ENCODE results near the gene QSOX1.

Gene QSOX1

DNA sequence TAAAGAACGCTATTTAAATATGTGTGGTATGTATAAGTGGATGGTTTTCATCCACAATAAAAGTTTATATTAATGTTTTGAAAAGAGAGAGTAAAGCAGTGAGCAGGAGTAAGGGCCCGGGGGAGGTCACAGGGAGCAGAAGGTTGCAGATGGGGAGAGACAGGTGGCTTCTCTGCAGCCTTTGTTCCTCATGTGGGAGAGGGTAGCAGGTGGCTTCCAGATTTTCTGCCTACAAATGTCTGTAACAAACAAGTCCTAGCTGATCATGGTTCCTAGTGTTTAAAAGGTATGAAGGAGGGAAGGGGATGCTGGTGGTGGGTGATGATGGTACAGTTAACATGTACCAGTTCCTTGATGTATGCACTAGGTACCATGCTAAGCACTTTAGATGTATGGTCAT is 18.8 kb downstream of the QSOX1 start:
- no peak for DNase-seq

DNA sequence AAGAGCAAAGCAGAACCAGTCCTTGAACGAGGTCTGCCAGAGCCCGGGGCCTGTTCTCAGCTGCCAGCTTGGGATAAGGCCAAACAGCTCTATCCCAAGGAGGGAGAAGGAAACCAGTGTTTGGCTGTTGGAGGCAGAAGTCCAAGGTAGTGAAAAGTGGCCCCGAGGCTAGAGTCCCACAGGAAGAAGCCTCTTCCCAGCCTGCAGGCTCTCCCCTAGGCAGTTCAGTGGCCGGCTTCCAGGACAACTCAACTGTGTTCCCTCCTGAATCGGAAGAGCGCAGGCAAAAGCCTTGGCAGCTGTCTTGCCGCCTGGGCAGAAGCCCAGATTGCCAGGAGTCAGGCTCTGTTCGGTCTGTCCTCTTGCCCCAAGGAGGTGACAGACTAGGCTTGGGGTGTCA is 19.3 kb downstream of the QSOX1 start:
- no peak for DNase-seq

- no peak for DNase-seq
Observed at GRCh38 chr1:180175291-180175690, 20.6 kb downstream of the QSOX1 start.

DNA sequence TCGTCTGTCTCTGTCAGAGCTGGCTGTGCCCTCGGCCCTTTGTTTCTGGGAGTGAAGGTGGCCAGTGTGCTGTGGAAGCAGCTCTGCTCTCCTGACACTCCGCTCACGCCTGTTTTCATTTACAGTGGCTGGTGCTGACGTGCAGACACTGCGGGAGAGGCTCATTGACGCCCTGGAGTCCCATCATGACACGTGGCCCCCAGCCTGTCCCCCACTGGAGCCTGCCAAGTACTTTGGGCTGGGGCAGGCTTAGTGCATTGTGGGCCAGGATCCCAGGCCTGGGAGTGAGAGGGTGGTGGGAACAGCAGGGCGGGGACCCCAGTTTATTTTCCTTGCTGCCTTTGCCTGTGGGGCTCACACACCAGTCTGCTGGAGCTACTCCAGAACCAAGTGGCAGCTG is 21.1 kb downstream of the QSOX1 start:
- DNase-seq, result no peak

GRCh38 chr1:180176965-180177364 is 22.3 kb downstream of the QSOX1 start:
- no peak for DNase-seq

- no peak for DNase-seq
Observed at GRCh38 chr1:180177931-180178330, 23.3 kb downstream of the QSOX1 start.

DNA sequence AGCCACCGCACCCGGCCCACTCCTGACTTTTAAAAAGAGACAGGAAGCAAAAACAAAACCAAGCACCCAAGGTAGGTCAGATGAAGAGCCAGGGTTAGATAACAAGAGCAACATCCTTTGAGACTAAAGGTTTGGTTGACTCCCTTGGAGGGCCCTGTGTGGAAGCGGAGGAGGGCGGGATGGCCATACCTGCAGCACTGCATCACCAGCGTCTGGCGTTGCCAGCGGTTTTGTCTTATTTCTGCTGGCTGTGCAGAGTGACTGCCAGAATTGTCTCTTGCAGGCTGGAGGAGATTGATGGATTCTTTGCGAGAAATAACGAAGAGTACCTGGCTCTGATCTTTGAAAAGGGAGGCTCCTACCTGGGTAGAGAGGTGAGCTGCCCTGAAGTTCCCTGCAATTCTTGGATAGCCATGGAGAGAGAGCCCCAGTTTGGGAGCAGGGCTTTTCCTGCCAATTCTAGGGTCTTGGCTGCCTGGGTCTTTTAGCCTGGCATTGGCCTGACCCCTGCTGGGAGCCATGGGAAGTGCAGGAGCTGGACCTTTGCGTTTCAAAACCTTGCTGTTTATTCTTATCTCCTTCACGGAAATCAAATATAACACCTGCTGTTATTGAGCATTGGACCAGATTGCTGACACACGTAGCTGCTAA is 24.0 kb downstream of the QSOX1 start:
- DNase-seq, result peak; percentile 30 to 64

GRCh38 chr1:180179162-180179957 is 24.7 kb downstream of the QSOX1 start:
- DNase-seq, result no peak

DNA sequence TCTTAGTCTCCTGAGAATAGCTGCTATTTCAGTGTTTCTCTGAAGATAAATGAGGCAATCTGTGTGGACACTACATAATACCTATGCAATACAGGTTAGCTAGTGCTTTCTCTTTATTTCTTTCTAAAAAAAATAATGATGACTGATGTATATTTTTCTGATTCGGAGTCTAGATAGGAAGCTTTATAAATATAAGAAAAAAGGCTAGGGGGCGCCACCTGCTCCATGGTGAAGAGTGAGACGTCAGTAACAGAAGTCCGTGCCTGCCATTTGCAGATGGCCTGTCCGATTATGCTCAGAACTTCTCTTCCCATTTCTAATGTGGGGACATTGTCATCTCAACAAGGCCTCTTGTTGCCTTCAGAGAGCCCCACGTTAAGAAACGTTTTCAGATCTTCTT is 26.4 kb downstream of the QSOX1 start:
- no peak for DNase-seq

GRCh38 chr1:180181996-180182642 is 27.4 kb downstream of the QSOX1 start:
- no peak for DNase-seq

DNA sequence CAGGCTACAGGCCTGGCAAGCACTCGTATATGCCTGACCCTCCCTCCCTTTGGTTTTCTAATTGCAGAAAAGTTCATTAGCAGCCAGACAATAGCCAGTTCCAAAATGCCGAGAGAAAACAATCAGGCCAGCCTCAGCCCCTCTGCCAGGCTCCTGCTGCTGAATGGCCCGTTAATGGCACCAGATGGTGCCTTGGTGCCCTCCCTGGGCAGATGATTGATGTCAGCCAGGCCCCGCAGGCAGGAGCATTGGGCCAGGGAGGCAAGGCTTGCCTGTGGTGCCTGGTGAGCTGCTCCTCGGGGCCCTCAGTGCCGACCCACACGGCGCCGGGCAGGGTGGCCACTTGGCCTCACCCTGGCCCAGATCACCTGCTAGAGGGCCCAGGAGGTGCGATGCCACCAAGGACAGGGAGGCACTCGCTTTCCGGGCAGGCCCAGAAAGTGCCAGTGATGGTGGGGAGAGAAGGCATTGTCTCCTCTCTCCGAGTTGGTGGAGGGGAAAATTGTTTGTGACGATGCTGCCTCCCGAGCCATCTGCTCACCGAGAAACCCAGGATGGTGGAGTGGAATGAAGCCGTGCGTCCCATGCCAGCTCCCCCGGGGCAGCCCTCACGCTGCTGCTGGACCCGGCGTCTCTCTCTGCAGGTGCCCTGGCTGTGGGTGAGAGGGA is 28.1 kb downstream of the QSOX1 start:
- no peak for DNase-seq

DNA sequence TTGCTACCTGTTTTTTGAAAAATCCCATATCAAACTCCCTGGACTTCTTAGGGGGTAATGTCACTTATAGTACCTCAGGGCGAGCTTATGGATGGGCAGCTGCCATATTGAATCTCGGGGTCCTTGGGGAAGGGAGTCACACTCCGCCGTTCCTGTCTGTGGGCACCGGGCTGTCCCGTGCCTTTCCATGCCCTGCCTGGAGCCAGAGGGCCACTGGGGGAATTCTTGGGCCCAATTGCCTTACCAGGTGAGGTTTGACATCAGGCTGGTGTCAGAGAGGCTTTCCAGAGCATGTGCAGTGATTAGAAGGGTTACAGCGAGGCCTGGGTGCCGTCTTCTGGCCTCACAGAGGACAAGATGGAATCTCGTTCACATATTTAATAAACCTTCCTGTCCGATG is 28.8 kb downstream of the QSOX1 start:
- DNase-seq, result no peak

DNA sequence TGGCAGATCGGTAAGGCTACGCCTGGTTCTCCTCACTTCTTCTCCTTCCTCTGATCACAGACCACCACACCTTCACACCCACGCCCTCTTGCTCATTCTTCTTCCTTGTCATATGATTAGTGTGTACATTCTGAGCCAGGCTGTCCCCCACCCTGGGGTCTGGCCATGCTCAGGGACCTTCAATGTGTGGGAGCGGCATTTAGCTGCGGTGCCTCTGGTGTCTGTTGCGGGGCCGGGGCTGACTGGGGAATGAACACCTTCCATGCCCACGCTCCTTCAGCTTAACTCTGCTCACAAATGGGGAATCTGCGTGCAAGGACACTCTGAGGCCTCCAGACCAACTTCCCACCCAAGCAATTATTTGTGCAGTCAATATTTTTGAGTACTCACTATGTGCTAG is 29.4 kb downstream of the QSOX1 start:
- no peak for DNase-seq

GRCh38 chr1:180185281-180185680 is 30.6 kb downstream of the QSOX1 start:
- no peak for DNase-seq

DNA sequence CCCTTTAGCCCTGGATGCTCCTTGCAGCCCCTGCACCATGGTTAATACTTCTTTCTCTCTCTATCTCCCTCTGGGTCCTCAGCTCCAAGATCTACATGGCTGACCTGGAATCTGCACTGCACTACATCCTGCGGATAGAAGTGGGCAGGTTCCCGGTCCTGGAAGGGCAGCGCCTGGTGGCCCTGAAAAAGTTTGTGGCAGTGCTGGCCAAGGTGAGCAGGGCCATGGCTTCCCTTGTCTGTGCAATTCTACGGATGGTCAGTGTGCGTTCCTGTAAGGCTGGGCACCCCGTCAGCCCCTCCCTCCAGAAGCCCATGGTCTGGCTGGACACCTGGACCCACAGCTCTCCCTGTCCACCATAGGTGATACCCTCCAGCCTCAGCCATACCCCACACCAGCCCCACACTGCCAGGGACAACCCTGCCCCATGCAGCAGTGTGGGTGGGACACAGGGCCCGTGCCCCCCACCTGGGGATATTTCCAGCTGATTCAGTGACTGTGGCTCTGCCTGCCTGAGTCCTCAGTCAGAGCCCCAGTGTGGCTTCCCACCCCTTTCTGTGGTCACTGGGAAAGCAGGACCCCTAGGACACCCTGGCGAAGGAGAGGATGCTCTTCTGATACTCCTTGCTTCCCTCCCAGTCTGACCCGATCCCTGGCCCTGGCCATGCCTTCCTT is 31.4 kb downstream of the QSOX1 start:
- DNase-seq, result no peak

DNA sequence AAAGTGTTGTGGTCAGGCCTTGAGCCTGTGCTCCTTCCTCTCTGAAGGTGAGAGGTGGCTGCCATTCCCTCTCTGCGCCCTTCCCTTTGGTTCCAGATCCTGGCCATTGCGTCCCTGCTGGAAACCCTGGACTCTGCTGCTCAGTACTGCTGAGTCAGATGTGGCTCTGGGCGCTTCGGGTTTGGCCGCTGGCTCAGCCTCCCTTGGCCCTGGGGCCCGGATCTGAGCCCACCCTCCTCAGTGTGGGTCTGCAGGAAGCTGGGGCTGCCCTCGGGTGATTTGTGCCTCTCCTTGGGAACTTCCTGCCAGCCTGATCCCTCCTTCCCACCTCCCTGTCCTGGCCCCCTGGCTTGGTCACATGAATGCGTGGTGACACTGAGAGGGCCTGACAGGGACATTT is 32.2 kb downstream of the QSOX1 start:
- no peak for DNase-seq

- DNase-seq, result no peak
Observed at GRCh38 chr1:180187626-180188025, 33.0 kb downstream of the QSOX1 start.

DNA sequence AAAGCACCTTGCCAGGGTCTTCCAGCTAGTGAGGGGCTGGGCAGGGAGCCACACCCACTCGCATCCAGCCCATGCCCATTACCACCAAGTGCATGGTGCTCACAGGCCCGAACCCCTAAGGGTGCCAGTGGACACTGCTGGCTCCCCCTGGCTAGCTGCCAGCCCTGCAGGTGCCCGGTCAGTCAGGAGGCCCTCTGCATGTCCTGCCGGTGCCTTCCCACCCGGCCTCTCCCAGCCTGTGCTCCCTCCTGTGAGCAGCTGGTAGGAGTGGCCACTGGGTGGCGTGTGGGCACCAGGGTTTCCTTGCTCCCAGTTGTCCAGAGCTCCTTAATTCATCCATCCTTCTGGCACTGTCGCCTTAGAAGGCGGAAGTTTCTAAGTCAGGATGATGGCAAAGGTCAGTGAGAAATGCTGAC is 33.4 kb downstream of the QSOX1 start:
- DNase-seq, result peak in 1 of 2 experiments; percentile 5

GRCh38 chr1:180188684-180189175 is 34.1 kb downstream of the QSOX1 start:
- DNase-seq, result no peak

DNA sequence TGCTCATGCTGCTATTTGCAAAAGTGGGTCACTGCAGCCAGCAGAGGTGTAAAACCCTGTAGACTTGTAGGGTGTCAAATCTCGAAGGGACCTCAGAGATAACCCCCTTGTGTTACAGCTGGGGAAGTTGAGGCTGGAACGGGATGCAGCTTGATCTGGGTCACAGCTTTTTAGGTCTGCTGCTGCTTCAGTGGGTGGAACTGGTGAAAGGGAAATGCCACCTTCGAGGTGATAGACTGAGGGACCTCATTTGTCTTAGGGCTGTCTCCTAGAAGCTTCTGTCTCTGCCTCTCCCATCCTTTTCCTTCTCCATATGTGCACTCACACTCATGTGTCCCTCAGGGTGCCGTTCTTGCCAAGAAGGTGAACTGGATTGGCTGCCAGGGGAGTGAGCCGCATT is 35.4 kb downstream of the QSOX1 start:
- no peak for DNase-seq

GRCh38 chr1:180192172-180192571 is 37.5 kb downstream of the QSOX1 start:
- DNase-seq, result no peak

GRCh38 chr1:180193141-180194047 is 38.7 kb downstream of the QSOX1 start:
- DNase-seq, result no peak

All from stimulated activated CD4-positive, alpha-beta T cell treated with anti-CD3 and anti-CD28 coated beads, Interleukin-4, amount 100 ng/mL, for 4 hours (primary cell).